ENCODE measurements around the gene KRTAP10-7. TPM values are rescaled to one million over a fixed set of nuclear protein-coding genes. Genes with fewer than 3 reads are reported as not detected.
"Not testable (repeated sequence)": the region's sequence is repeated elsewhere in the genome, so short reads cannot be mapped to it uniquely, and the experiment has no call there.

KRTAP10-7 gene
- total RNA-seq, 1 experiment from 2014 or later = not detected

- DNase-seq (ENCODE audit: low read depth) = no peak
Measured at GRCh38 chr21:44590311-44590721, 10.1 kb upstream of the KRTAP10-7 start.

GRCh38 chr21:44590897-44591800 lies 9.2 kb upstream of the KRTAP10-7 start:
- not testable (repeated sequence) for DNase-seq (ENCODE audit: low read depth)

- not testable (repeated sequence) for DNase-seq (ENCODE audit: low read depth)
Measured at GRCh38 chr21:44591801-44592130, 8.6 kb upstream of the KRTAP10-7 start.

GRCh38 chr21:44592446-44593311 lies 7.7 kb upstream of the KRTAP10-7 start, which contains the start of gene KRTAP10-6:
Gene KRTAP10-6, minus strand, starts transcription at chr21:44592505. Its CDS starts 21 bp downstream, at chr21:44592484.
- no peak for DNase-seq (ENCODE audit: low read depth)

- DNase-seq (ENCODE audit: low read depth) = peak; percentile 24
Measured at GRCh38 chr21:44593598-44594405, 6.6 kb upstream of the KRTAP10-7 start.

GRCh38 chr21:44594406-44594916 lies 5.9 kb upstream of the KRTAP10-7 start:
- no peak for DNase-seq (ENCODE audit: low read depth)

GRCh38 chr21:44595524-44595923 lies 4.9 kb upstream of the KRTAP10-7 start:
- DNase-seq (ENCODE audit: low read depth) = no peak

- DNase-seq (ENCODE audit: low read depth) = no peak
Measured at GRCh38 chr21:44596068-44596725, 4.2 kb upstream of the KRTAP10-7 start.

- DNase-seq (ENCODE audit: low read depth) = no peak
Measured at GRCh38 chr21:44598061-44598460, 2.3 kb upstream of the KRTAP10-7 start.

GRCh38 chr21:44599264-44600029 lies 950 bp upstream of the KRTAP10-7 start:
- DNase-seq (ENCODE audit: low read depth) = no peak

- DNase-seq (ENCODE audit: low read depth) = not testable (repeated sequence)
Measured at GRCh38 chr21:44601091-44601490, 694 bp downstream of the KRTAP10-7 start.

- DNase-seq (ENCODE audit: low read depth) = no peak
Measured at GRCh38 chr21:44601596-44602462, 1.4 kb downstream of the KRTAP10-7 start.

GRCh38 chr21:44602463-44602850 lies 2.1 kb downstream of the KRTAP10-7 start:
- DNase-seq (ENCODE audit: low read depth) = no peak

- no peak for DNase-seq (ENCODE audit: low read depth)
Measured at GRCh38 chr21:44603109-44603875, 2.9 kb downstream of the KRTAP10-7 start.

- DNase-seq (ENCODE audit: low read depth) = no peak
Measured at GRCh38 chr21:44603911-44604310, 3.5 kb downstream of the KRTAP10-7 start.

- no peak for DNase-seq (ENCODE audit: low read depth)
Measured at GRCh38 chr21:44606495-44606894, 6.1 kb downstream of the KRTAP10-7 start.

- no peak for DNase-seq (ENCODE audit: low read depth)
Measured at GRCh38 chr21:44609193-44609592, 8.8 kb downstream of the KRTAP10-7 start.

GRCh38 chr21:44610157-44610843 lies 9.9 kb downstream of the KRTAP10-7 start:
- DNase-seq (ENCODE audit: low read depth) = not testable (repeated sequence)

Data from RPMI7951 (cell line).